ENCODE results near the gene AKAP5.
A peak's percentile ranks its signal among the peaks of the same experiment; 100 is the strongest.

Gene AKAP5

GRCh38 chr14:64493455-64493854 lies 28.2 kb downstream of the AKAP5 start:
- TF ChIP-seq CEBPB (IDR thresholded peaks at IDR 0.05), result no peak
- no peak for TF ChIP-seq ZBTB7A (IDR thresholded peaks at IDR 0.05; ENCODE audit: low read depth)
- TF ChIP-seq NFIC (IDR thresholded peaks at IDR 0.05), result no peak
- TF ChIP-seq CREB1 (IDR thresholded peaks at IDR 0.05; ENCODE audit: low read depth), result no peak
- no peak for TF ChIP-seq YY1 (IDR thresholded peaks at IDR 0.05; ENCODE audit: low read depth)
- no peak for TF ChIP-seq USF1 (IDR thresholded peaks at IDR 0.05)
- TF ChIP-seq, protein P1, sequence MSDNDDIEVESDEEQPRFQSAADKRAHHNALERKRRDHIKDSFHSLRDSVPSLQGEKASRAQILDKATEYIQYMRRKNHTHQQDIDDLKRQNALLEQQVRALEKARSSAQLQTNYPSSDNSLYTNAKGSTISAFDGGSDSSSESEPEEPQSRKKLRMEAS (IDR thresholded peaks at IDR 0.05), result no peak
- TF ChIP-seq REST (IDR thresholded peaks at IDR 0.05; ENCODE audit: low read depth), result no peak
- TF ChIP-seq RAD21 (IDR thresholded peaks at IDR 0.05; ENCODE audit: low read depth), result no peak
- no peak for TF ChIP-seq TEAD4 (IDR thresholded peaks at IDR 0.05)
- no peak for TF ChIP-seq TAF1 (IDR thresholded peaks at IDR 0.05; ENCODE audit: low read depth)
- TF ChIP-seq EGR1 (IDR thresholded peaks at IDR 0.05), result no peak
- TF ChIP-seq TCF12 (IDR thresholded peaks at IDR 0.05; ENCODE audit: low read depth), result no peak
- TF ChIP-seq FOXM1 (IDR thresholded peaks at IDR 0.05; ENCODE audit: borderline replicate concordance, low read depth), result no peak
- TF ChIP-seq EP300 (IDR thresholded peaks at IDR 0.05; ENCODE audit: borderline replicate concordance), result no peak

DNA sequence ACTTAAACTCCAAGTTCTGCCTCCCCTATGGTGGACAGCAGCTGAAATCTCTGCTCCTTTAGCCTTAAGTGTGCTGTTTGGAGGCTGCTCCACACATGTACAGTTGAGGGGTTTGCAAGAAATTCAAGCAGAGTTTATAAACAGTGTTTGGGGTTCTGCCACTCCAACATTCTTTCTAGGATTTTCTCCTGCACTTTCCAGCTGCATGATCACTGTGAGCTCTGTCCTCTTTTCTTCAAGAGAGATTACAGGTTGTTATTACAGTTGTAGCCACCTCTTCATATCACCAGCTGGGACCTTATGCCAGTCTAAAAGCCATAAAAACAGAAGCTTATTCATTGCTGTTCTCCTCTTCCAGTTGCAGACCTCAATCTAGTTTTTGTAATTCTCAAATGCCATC lies 30.0 kb downstream of the AKAP5 start:
- TF ChIP-seq NFIC (IDR thresholded peaks at IDR 0.05), result no peak
- TF ChIP-seq EGR1 (IDR thresholded peaks at IDR 0.05), result no peak
- TF ChIP-seq RAD21 (IDR thresholded peaks at IDR 0.05; ENCODE audit: low read depth), result no peak
- no peak for TF ChIP-seq YY1 (IDR thresholded peaks at IDR 0.05; ENCODE audit: low read depth)
- no peak for TF ChIP-seq USF1 (IDR thresholded peaks at IDR 0.05)
- TF ChIP-seq CEBPB (IDR thresholded peaks at IDR 0.05), result no peak
- no peak for TF ChIP-seq TAF1 (IDR thresholded peaks at IDR 0.05; ENCODE audit: low read depth)
- no peak for TF ChIP-seq EP300 (IDR thresholded peaks at IDR 0.05; ENCODE audit: borderline replicate concordance)
- no peak for TF ChIP-seq TEAD4 (IDR thresholded peaks at IDR 0.05)
- no peak for TF ChIP-seq FOXM1 (IDR thresholded peaks at IDR 0.05; ENCODE audit: borderline replicate concordance, low read depth)
- TF ChIP-seq CREB1 (IDR thresholded peaks at IDR 0.05; ENCODE audit: low read depth), result no peak
- no peak for TF ChIP-seq TCF12 (IDR thresholded peaks at IDR 0.05; ENCODE audit: low read depth)
- no peak for TF ChIP-seq REST (IDR thresholded peaks at IDR 0.05; ENCODE audit: low read depth)
- TF ChIP-seq, protein P1 (IDR thresholded peaks at IDR 0.05), result no peak
- no peak for TF ChIP-seq ZBTB7A (IDR thresholded peaks at IDR 0.05; ENCODE audit: low read depth)

DNA sequence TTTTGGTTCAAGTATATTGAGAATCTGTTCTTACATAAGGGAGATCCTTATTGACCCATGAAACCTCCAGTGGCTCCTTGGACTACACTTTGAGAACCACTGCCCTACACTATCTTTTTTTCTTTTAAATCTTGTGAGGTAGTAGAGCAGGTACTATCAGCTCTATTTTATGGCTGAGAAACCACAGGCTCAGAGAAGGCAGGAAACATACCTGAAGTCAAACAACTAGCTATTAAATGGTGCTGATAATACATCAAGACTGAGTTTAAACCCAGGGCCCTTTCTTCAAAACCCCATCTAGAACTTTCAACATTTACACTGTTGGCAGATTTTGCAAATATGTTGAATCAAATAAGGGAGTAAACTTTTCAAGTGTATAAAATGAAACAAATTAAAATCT lies 31.5 kb downstream of the AKAP5 start:
- no peak for TF ChIP-seq TAF1 (IDR thresholded peaks at IDR 0.05; ENCODE audit: low read depth)
- TF ChIP-seq YY1 (IDR thresholded peaks at IDR 0.05; ENCODE audit: low read depth), result no peak
- TF ChIP-seq, protein P1 (IDR thresholded peaks at IDR 0.05), result no peak
- no peak for TF ChIP-seq CEBPB (IDR thresholded peaks at IDR 0.05)
- no peak for TF ChIP-seq CREB1 (IDR thresholded peaks at IDR 0.05; ENCODE audit: low read depth)
- TF ChIP-seq EGR1 (IDR thresholded peaks at IDR 0.05), result no peak
- TF ChIP-seq TCF12 (IDR thresholded peaks at IDR 0.05; ENCODE audit: low read depth), result no peak
- no peak for TF ChIP-seq RAD21 (IDR thresholded peaks at IDR 0.05; ENCODE audit: low read depth)
- no peak for TF ChIP-seq NFIC (IDR thresholded peaks at IDR 0.05)

- TF ChIP-seq CEBPB (IDR thresholded peaks at IDR 0.05), result peak; percentile 59
- no peak for TF ChIP-seq NFIC (IDR thresholded peaks at IDR 0.05)
Measured at GRCh38 chr14:64500088-64500487, 34.8 kb downstream of the AKAP5 start.

DNA sequence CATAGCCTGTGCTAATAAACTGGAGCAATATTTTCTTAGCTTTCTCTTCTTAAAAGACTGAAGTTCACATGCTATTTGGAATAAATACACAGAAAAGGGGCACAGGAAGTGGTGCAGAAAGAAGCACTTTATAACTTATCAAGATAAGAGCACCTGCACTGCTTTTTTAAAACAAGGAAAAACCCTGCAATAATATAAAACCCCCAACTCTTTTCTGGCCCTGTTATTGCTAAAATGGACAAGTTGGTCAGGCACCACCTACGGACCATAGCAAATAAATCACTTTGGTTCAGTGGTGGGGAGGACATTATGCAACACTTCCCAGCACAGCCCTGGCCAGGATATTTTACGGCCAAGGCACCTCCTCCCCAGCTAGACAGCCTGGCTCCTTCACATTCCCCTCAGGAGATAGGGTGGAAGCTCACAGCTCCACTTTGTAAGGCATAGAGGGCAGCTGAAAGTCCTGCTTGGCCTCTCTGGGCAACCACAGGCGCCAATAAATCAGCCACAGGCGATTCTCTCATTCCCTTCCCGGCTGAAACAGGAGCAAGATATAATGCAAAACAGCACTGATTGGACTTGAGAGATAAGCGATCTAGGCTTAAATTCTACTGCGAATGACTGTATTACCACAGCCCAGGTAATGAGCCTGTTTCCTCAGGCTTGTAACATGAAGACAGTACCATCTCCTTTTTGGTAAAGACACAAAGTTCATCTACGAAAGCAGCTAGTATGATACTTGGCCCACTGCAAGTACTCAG lies 36.3 kb downstream of the AKAP5 start:
- TF ChIP-seq, protein P1 (IDR thresholded peaks at IDR 0.05), result no peak
- no peak for TF ChIP-seq ZBTB7A (IDR thresholded peaks at IDR 0.05; ENCODE audit: low read depth)
- TF ChIP-seq FOXM1 (IDR thresholded peaks at IDR 0.05; ENCODE audit: borderline replicate concordance, low read depth), result no peak
- TF ChIP-seq USF1 (IDR thresholded peaks at IDR 0.05), result 0 out of 2 replicates have a peak, but pooled peaks have one; percentile 7
- 0 out of 2 replicates have a peak, but pooled peaks have one; percentile 26 for TF ChIP-seq TCF12 (IDR thresholded peaks at IDR 0.05; ENCODE audit: low read depth)
- TF ChIP-seq CEBPB (IDR thresholded peaks at IDR 0.05), result peak; percentile 96
- TF ChIP-seq TAF1 (IDR thresholded peaks at IDR 0.05; ENCODE audit: low read depth), result no peak

All from Ishikawa (cell line).